PC-9 (cell line): Measurements from ENCODE around the gene CRYBG1.

Experiments used
- CTCF ChIP-seq: fragments of 200-600 bp; sonication (generic); conservative IDR thresholded peaks from 2 replicates; pipeline ENCODE4 v1.6.1; 2017; ENCODE audit warnings: mixed run types, antibody characterized with exemption, mild to moderate bottlenecking, moderate library complexity
- EZH2 ChIP-seq: fragments of 200-600 bp; sonication (generic); IDR thresholded peaks from 2 replicates; pipeline ENCODE4 v1.8.0; 2017; ENCODE audit warnings: antibody characterized with exemption, low read depth

DNA sequence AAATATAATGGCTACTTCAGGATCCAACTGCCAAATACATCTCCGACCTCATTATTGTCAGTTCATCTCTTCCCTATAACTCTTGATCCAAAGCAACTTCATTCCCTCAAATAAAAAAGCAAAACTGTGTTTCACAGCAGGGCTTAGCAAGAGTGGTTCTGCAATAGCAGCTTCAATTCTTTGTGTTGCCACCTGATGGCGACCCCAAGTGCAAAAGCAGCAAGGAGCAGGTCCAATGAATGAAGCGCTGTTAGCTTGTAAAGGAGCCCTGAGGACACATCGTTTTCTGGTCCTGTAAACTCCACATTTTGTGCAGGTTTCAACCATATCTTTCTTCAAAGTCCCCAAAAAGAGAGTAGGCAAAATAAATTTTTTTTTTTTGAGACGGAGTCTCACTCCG lies 249.2 kb downstream of the CRYBG1 start:
- TF ChIP-seq CTCF (peak; percentile 66), EZH2 (no peak)
